ENCODE results near the gene INO80.

DNA sequence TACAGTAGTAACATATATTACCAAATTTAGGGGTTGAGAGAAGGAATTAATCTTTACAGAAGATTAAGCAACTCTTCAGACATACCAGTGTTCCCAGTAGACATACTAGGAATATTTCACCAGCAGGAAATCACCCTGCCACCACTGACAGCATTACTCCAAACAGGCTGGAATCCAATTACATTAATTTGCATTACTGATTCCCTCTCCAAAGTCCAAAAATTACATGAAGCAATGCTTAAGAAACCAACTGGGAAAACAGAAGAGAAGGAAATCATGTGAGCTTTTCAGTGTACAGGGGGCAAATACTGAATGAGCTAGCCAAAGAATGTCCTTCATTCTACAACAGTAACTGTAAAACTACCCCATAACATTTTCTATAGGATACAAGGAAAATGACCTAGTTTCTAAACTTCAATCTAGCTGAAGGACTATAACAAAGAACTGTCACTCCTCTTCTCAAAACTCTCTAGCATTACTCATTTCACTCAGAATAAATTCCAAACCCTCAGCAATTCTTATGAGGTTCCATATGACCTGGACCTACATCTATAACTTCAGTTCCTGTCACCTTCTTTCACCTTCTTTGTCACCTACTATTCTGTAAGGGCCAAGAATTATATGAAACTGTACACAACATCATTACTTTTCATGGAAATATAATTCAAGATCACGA is 72.7 kb downstream of the INO80 start:
- TF ChIP-seq, protein P1, sequence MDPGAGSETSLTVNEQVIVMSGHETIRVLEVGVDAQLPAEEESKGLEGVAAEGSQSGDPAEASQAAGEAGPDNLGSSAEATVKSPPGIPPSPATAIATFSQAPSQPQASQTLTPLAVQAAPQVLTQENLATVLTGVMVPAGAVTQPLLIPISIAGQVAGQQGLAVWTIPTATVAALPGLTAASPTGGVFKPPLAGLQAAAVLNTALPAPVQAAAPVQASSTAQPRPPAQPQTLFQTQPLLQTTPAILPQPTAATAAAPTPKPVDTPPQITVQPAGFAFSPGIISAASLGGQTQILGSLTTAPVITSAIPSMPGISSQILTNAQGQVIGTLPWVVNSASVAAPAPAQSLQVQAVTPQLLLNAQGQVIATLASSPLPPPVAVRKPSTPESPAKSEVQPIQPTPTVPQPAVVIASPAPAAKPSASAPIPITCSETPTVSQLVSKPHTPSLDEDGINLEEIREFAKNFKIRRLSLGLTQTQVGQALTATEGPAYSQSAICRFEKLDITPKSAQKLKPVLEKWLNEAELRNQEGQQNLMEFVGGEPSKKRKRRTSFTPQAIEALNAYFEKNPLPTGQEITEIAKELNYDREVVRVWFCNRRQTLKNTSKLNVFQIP (CRISPR knock-in tag; IDR thresholded peaks at IDR 0.05; ENCODE audit: borderline replicate concordance, low read depth): no peak
- TF ChIP-seq ZFP3 (CRISPR knock-in tag; IDR thresholded peaks at IDR 0.05): no peak
- TF ChIP-seq, protein P2, sequence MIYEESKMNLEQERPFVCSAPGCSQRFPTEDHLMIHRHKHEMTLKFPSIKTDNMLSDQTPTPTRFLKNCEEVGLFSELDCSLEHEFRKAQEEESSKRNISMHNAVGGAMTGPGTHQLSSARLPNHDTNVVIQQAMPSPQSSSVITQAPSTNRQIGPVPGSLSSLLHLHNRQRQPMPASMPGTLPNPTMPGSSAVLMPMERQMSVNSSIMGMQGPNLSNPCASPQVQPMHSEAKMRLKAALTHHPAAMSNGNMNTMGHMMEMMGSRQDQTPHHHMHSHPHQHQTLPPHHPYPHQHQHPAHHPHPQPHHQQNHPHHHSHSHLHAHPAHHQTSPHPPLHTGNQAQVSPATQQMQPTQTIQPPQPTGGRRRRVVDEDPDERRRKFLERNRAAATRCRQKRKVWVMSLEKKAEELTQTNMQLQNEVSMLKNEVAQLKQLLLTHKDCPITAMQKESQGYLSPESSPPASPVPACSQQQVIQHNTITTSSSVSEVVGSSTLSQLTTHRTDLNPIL (CRISPR knock-in tag; IDR thresholded peaks at IDR 0.05; ENCODE audit: low read depth): no peak
